Stimulated activated CD8-positive, alpha-beta memory T cell treated with anti-CD3 and anti-CD28 coated beads, Interleukin-2, amount 100 ng/mL, for 48 hours (primary cell): Measurements from ENCODE around the gene TSPY9.
"Not testable (repeated sequence)": the region's sequence is repeated elsewhere in the genome, so short reads cannot be mapped to it uniquely, and the experiment has no call there.

Experiments used
- DNase-seq, 2 donors: peaks; one replicate each; pipeline ENCODE4 v3.0.0-alpha.2; 2020; ENCODE audit warnings: low read depth in 2 of 2

Gene TSPY9, protein sequence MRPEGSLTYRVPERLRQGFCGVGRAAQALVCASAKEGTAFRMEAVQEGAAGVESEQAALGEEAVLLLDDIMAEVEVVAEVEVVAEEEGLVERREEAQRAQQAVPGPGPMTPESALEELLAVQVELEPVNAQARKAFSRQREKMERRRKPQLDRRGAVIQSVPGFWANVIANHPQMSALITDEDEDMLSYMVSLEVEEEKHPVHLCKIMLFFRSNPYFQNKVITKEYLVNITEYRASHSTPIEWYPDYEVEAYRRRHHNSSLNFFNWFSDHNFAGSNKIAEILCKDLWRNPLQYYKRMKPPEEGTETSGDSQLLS

DNA sequence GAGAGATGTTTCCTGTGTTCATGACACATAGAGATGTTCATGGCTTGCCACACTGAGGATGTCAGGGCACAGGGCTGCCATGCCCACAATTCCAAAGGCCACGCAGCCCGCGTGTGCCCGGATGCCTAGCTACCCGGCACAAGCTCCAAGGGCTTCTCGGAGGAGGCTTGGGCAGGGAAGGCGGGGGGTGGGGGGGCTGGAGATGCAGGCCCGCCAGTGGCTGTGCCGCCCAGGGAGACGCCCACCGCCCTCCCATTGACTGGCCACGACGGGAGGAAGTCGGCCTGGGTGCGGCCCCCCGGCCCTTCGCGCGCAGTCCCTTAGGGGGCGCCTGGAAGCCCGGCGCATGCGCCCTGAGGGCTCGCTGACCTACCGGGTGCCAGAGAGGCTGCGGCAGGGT is at the start of gene TSPY9:
Gene TSPY9, plus strand, starts transcription at position 301 of the 400 bp plus-strand sequence. Its CDS starts 46 bp downstream, at position 347.
- DNase-seq, result not testable (repeated sequence)

DNA sequence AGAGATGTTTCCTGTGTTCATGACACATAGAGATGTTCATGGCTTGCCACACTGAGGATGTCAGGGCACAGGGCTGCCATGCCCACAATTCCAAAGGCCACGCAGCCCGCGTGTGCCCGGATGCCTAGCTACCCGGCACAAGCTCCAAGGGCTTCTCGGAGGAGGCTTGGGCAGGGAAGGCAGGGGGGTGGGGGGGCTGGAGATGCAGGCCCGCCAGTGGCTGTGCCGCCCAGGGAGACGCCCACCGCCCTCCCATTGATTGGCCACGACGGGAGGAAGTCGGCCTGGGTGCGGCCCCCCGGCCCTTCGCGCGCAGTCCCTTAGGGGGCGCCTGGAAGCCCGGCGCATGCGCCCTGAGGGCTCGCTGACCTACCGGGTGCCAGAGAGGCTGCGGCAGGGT is 20.4 kb upstream of the TSPY9 start, which contains the start of gene TSPY1:
Gene TSPY1, plus strand, starts transcription at position 301 of the 400 bp plus-strand sequence. Its CDS starts 46 bp downstream, at position 347.
- DNase-seq, result not testable (repeated sequence)

DNA sequence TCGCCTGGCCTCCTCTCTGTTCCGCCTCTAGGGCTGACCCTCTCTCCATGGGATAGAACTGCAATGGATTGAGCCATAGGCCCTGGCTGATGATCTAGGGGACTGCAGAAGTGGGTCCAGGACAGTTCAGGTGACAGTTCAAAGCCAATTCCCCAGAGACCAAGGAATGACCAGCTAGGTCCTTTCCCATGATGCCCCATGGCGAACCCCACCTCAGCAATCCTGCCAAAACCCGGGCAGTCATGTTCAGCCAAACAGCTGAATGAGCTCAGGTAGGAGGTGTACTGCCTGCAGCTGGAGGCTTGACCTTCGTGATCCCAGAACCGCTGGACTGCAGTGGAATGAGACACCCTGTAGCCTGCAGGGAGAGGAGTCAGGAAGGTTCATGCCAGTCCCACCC is 17.3 kb downstream of the TSPY9 start:
- DNase-seq, result not testable (repeated sequence)

DNA sequence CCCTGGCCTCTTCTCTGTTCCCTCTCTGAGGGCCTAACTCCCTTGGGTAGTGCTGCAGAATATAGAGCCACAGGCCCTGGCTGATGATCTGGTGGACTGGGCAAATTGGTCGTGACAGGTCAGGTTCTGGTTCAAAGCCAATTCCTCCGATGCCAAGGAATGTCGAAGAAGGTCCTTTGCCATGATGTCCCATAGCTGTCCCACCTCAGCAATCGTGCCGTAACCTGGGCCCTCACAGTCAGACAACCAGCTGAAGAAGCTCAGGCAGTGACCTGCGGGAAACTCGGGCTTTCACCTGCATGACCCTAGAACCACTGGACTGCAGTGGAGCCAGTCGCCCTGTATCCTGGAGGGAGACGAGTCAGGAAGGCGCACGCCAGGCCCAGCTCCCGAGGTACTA is 29.2 kb downstream of the TSPY9 start:
- DNase-seq, result not testable (repeated sequence)

DNA sequence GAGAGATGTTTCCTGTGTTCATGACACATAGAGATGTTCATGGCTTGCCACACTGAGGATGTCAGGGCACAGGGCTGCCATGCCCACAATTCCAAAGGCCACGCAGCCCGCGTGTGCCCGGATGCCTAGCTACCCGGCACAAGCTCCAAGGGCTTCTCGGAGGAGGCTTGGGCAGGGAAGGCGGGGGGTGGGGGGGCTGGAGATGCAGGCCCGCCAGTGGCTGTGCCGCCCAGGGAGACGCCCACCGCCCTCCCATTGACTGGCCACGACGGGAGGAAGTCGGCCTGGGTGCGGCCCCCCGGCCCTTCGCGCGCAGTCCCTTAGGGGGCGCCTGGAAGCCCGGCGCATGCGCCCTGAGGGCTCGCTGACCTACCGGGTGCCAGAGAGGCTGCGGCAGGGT is 40.5 kb downstream of the TSPY9 start, which contains the start of gene TSPY10:
Gene TSPY10, plus strand, starts transcription at position 301 of the 400 bp plus-strand sequence. Its CDS starts 46 bp downstream, at position 347.
- not testable (repeated sequence) for DNase-seq
